T-cell (primary cell): ENCODE results near the gene EEF1AKMT2. TPM values are rescaled to one million over a fixed set of nuclear protein-coding genes. Genes with fewer than 3 reads are reported as not detected.

Source experiments
- ATAC-seq, 4 experiments: fragments of 200-7000 bp in 3 of 4; fragments of 150-1000 bp in 1 of 4; cut with Tn5 transposase; replicated peaks in 1 of 4; 1 replicate in 3 of 4; 2 replicates in 1 of 4; pipeline ENCODE4 v1.10.0; 2021; ENCODE audit warnings: moderate library complexity in 3 of 4, mild to moderate bottlenecking in 2 of 4, moderate number of reproducible peaks in 1 of 4
- CTCF ChIA-PET, 2 donors: fragments of 300-600 bp; sonication (Branson Sonifier 250); formaldehyde crosslinking; loops; one replicate each; lab custom pipeline; 2022; ENCODE audit warnings: antibody characterized with exemption in 2 of 2; lab: Charles Lee
- POLR2A ChIA-PET, 2 donors: fragments of 300-600 bp; sonication (Branson Sonifier 250); formaldehyde crosslinking; loops; one replicate each; lab custom pipeline; 2022; ENCODE audit warnings: antibody characterized with exemption in 2 of 2; lab: Charles Lee
- DNase-seq, 35 experiments: peaks; one replicate each; pipeline versions ENCODE4 v3.0.0 to v3.0.0-alpha.2; 2013 to 2023
- H3K27ac ChIP-seq: one replicate; pipeline ENCODE4 v1.5.1; 2013; ENCODE audit warnings: low read length
- H3K27me3 ChIP-seq, 2 experiments: replicated peaks in 1 of 2; 1 replicate in 1 of 2; 2 replicates in 1 of 2; pipeline versions ENCODE4 v1.6.1 to v1.7.0; 2013; ENCODE audit warnings: low read length in 1 of 2, mixed read lengths in 1 of 2; ENCODE audit not compliant: control insufficient read depth in 2 of 2, insufficient read depth in 2 of 2; ENCODE audit errors: extremely low read depth in 1 of 2
- H3K36me3 ChIP-seq, 2 donors: 1 replicate in 1 of 2; 2 replicates in 1 of 2; pipeline versions ENCODE4 v1.6.1 to v1.7.0; 2013; ENCODE audit warnings: low read length in 1 of 2; ENCODE audit not compliant: control insufficient read depth in 2 of 2, insufficient read depth in 1 of 2; ENCODE audit errors: extremely low read depth in 1 of 2
- H3K4me1 ChIP-seq, 2 experiments: 1 replicate in 1 of 2; 2 replicates in 1 of 2; pipeline versions ENCODE4 v1.6.1 to v1.7.0; 2013; ENCODE audit warnings: low read length in 2 of 2, mixed read lengths in 1 of 2; ENCODE audit not compliant: insufficient read depth in 2 of 2, control insufficient read depth in 1 of 2; ENCODE audit errors: extremely low read depth in 1 of 2
- H3K4me3 ChIP-seq, 2 donors: 1 replicate in 1 of 2; 2 replicates in 1 of 2; pipeline versions ENCODE4 v1.5.1 to v1.7.0; 2013; ENCODE audit warnings: mild to moderate bottlenecking in 2 of 2, low read length in 1 of 2, moderate library complexity in 1 of 2; ENCODE audit not compliant: control insufficient read depth in 1 of 2; ENCODE audit errors: extremely low read depth in 1 of 2
- H3K9me3 ChIP-seq: 2 replicates; pipeline ENCODE4 v1.7.0; 2013
- H3K27ac Mint-ChIP-seq, 2 donors: one replicate each; pipeline ENCODE4 v1.8.0; 2020 to 2021; ENCODE audit warnings: mild to moderate bottlenecking in 2 of 2, mixed read lengths in 2 of 2
- H3K27me3 Mint-ChIP-seq, 2 donors: one replicate each; pipeline ENCODE4 v1.8.0; 2021 to 2022; ENCODE audit warnings: mixed read lengths in 2 of 2
- H3K36me3 Mint-ChIP-seq: one replicate; pipeline ENCODE4 v1.8.0; 2021; ENCODE audit warnings: mixed read lengths
- H3K4me1 Mint-ChIP-seq, 3 donors: one replicate each; pipeline ENCODE4 v1.8.0; 2020 to 2022; ENCODE audit warnings: mixed read lengths in 3 of 3, mild to moderate bottlenecking in 1 of 3
- H3K4me3 Mint-ChIP-seq, 3 donors: one replicate each; pipeline ENCODE4 v1.8.0; 2020 to 2022; ENCODE audit warnings: mild to moderate bottlenecking in 3 of 3, mixed read lengths in 3 of 3, moderate library complexity in 3 of 3
- H3K9me3 Mint-ChIP-seq, 3 donors: one replicate each; pipeline ENCODE4 v1.8.0; 2020 to 2022; ENCODE audit warnings: mixed read lengths in 3 of 3
- WGBS: methylation state at CpG from one replicate; pipeline ENCODE4 v1.1.5; 2013; ENCODE audit warnings: missing lambda C conversion rate; ENCODE audit not compliant: insufficient coverage; 5-methylcytosine and 5-hydroxymethylcytosine counted together
- total RNA-seq, 35 experiments: library from RNA in 6 of 35; stranded (reverse) in 6 of 35; fragments of 120-200 nt in 1 of 35; gene quantifications; one replicate each; pipeline versions ENCODE4 v1.2.1 to v1.2.4 and lab custom pipeline; 2013 to 2026

EEF1AKMT2 gene
- total RNA-seq, 5 donors from 2014 or later (not counting 1 experiment from before 2014, with no cell fraction given) = 15.8 to 21.0 (median 18.8) TPM

- H3K36me3 Mint-ChIP-seq = peaks cover 2% of the 10 kb centered on the region
- H3K27me3 Mint-ChIP-seq = no peaks in the 10 kb centered on the region
- H3K4me3 Mint-ChIP-seq = peak overlapping the region in 1 of 3 donors; percentile 58
- H3K27me3 ChIP-seq = no peaks in the 10 kb centered on the region
- peaks cover 0 to 2% of the 10 kb centered on the region in 2 donors for H3K36me3 ChIP-seq
- no peak for DNase-seq
- peaks cover 52 to 94% of the 10 kb centered on the region in 2 experiments for H3K4me1 ChIP-seq
- peak overlapping the region; percentile 98 to 99 for H3K27ac Mint-ChIP-seq
- ATAC-seq = no peak
- POLR2A ChIA-PET = interaction anchor here in 1 of 2 donors (0.7 kb wide), 1 partner anchor 17 kb away, joined by 3 read pairs; no protein-coding TSS in a partner anchor
- H3K4me1 Mint-ChIP-seq = peaks cover 95 to 98% (median 96%) of the 10 kb centered on the region in 3 donors
- H3K9me3 Mint-ChIP-seq = no peaks in the 10 kb centered on the region
- H3K4me3 ChIP-seq = no peak overlapping the region
- no peaks in the 10 kb centered on the region for H3K9me3 ChIP-seq
- CTCF ChIA-PET = interaction anchor here in 1 of 2 donors (1.0 kb wide), 1 partner anchor 17 kb away, joined by 3 read pairs; no protein-coding TSS in a partner anchor
- peak overlapping the region; percentile 98 for H3K27ac ChIP-seq
- 60% methylated on average over 14 of the region's 20 CpGs for WGBS
Observed at GRCh38 chr10:124724279-124725027, 67.2 kb downstream of the EEF1AKMT2 start.

- Histone ChIP-seq H3K36me3 (peaks cover 0 to 2% of the 10 kb centered on the region in 2 donors), H3K27me3 (no peaks in the 10 kb centered on the region), H3K9me3 (no peaks in the 10 kb centered on the region), H3K4me1 (peaks cover 53 to 94% of the 10 kb centered on the region in 2 experiments), H3K27ac (peak overlapping the region; percentile 98), H3K4me3 (no peak overlapping the region)
- H3K27ac Mint-ChIP-seq = peak overlapping the region; percentile 98 to 99
- DNase-seq = no peak
- peaks cover 95 to 98% (median 96%) of the 10 kb centered on the region in 3 donors for H3K4me1 Mint-ChIP-seq
- 76% methylated on average over 5 of the region's 9 CpGs for WGBS
- ChIA-PET CTCF (interaction anchor here in 1 of 2 donors (1.0 to 1.3 kb wide), 3 partner anchors 14 to 35 kb away, joined by 3 to 19 read pairs (median 3); no protein-coding TSS in a partner anchor), POLR2A (interaction anchor here (0.7 kb wide), 2 partner anchors 18 to 35 kb away, joined by 3 to 4 read pairs; no protein-coding TSS in a partner anchor)
- peak overlapping the region; percentile 50 to 68 (median 58) for H3K4me3 Mint-ChIP-seq
- no peak for ATAC-seq
- H3K36me3 Mint-ChIP-seq = no peaks in the 10 kb centered on the region
- H3K9me3 Mint-ChIP-seq = no peaks in the 10 kb centered on the region
- no peaks in the 10 kb centered on the region for H3K27me3 Mint-ChIP-seq
Observed at GRCh38 chr10:124723826-124724225, 67.9 kb downstream of the EEF1AKMT2 start.

DNA sequence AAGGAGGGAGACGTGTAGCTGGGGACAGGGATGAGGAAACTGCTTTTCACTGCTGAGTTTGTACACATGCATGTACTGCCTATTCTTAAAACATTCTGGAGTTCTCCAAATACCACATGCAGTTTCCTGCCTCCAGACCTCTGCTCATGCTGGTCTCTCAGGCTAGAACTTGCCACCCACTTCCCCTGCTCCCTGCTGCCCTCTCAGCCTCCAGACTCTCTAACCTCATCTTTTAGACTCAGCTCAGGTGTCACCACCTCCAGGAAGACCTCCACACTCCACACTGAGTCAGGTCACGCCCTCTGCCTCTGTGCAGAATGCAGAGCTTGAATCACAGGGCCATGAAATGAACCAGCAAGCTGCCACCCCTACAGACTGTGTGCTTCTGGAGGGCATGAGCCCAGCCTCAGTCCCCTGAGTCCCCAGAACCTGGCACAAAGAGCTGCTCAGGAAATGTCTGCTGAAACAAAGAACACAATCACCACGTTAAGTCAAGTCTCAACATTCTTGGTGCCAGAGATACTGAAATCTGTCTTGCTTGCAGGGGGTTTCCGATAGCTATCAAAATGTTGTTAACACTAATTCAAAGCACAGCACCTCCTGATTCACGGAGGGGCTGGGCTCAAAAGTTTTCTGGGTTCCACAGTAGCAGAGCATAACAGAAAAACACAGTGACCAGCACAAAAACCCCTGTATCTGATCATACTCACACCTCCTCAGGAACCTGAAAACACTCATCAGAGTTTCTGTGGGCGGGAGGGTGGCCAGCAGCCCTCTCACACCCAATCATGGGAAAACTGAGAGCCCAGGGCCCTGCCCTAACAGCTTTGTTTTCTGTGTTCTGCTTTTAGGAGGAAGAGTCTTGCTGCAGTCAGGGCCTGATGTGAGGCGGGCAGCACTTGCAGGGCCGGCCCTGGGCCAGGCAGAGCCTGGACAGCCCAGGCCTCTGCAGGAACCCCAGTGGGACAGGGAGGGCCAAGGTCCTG, 68.6 kb downstream of the EEF1AKMT2 start:
- CTCF ChIA-PET = interaction anchor here in 1 of 2 donors (1.0 to 1.7 kb wide), 10 partner anchors 9 to 185 kb away, joined by 3 to 19 read pairs (median 3); no protein-coding TSS in a partner anchor
- POLR2A ChIA-PET = interaction anchor here (0.6 to 1.3 kb wide), 8 partner anchors 10 to 66 kb away, joined by 3 to 6 read pairs (median 4); partner anchors contain the start of gene FAM53B (in 1 of the 2)
- peaks cover 95 to 98% (median 96%) of the 10 kb centered on the region in 3 donors for H3K4me1 Mint-ChIP-seq
- peak overlapping the region; percentile 98 to 99 for H3K27ac Mint-ChIP-seq
- no peaks in the 10 kb centered on the region for H3K36me3 Mint-ChIP-seq
- H3K4me3 Mint-ChIP-seq = peak overlapping the region; percentile 50 to 68 (median 58)
- ATAC-seq (peak; percentile 3 to 38 (median 6)), DNase-seq (peak in 29 of 35 experiments; percentile 34 to 79 (median 52))
- H3K9me3 Mint-ChIP-seq = no peaks in the 10 kb centered on the region
- H3K36me3 ChIP-seq = peaks cover 0 to 2% of the 10 kb centered on the region in 2 donors
- H3K27ac ChIP-seq = peak overlapping the region; percentile 98
- H3K4me1 ChIP-seq = peaks cover 55 to 94% of the 10 kb centered on the region in 2 experiments
- WGBS = 27% methylated on average over 4 of the region's 8 CpGs
- no peak overlapping the region for H3K4me3 ChIP-seq
- no peaks in the 10 kb centered on the region for H3K9me3 ChIP-seq
- no peaks in the 10 kb centered on the region for H3K27me3 ChIP-seq
- H3K27me3 Mint-ChIP-seq = no peaks in the 10 kb centered on the region

- H3K27ac Mint-ChIP-seq = peak overlapping the region; percentile 83 to 93
- no peaks in the 10 kb centered on the region for H3K9me3 ChIP-seq
- no peaks in the 10 kb centered on the region for H3K27me3 Mint-ChIP-seq
- no peaks in the 10 kb centered on the region for H3K36me3 Mint-ChIP-seq
- H3K4me1 Mint-ChIP-seq = peaks cover 95 to 98% (median 97%) of the 10 kb centered on the region in 3 donors
- H3K4me3 Mint-ChIP-seq = peak overlapping the region; percentile 3 to 58 (median 34)
- ChIA-PET CTCF (interaction anchor here (0.6 to 7.6 kb wide), 4 partner anchors 18 to 74 kb away, joined by 3 to 132 read pairs (median 4); no protein-coding TSS in a partner anchor), POLR2A (interaction anchor here in 1 of 2 donors (0.7 kb wide), 1 partner anchor 8 kb away, joined by 4 read pairs; no protein-coding TSS in a partner anchor)
- H3K27ac ChIP-seq = peak overlapping the region; percentile 98
- peaks cover 56 to 97% of the 10 kb centered on the region in 2 experiments for H3K4me1 ChIP-seq
- 60% methylated on average over 6 of the region's 16 CpGs for WGBS
- peaks cover 0 to 2% of the 10 kb centered on the region in 2 donors for H3K36me3 ChIP-seq
- no peaks in the 10 kb centered on the region for H3K9me3 Mint-ChIP-seq
- no peaks in the 10 kb centered on the region for H3K27me3 ChIP-seq
- DNase-seq (peak in 3 of 35 experiments; percentile 19 to 45 (median 35)), ATAC-seq (no peak)
- H3K4me3 ChIP-seq = peak overlapping the region in 1 of 2 donors; percentile 11
Observed at GRCh38 chr10:124721330-124722045, 70.2 kb downstream of the EEF1AKMT2 start.

DNA sequence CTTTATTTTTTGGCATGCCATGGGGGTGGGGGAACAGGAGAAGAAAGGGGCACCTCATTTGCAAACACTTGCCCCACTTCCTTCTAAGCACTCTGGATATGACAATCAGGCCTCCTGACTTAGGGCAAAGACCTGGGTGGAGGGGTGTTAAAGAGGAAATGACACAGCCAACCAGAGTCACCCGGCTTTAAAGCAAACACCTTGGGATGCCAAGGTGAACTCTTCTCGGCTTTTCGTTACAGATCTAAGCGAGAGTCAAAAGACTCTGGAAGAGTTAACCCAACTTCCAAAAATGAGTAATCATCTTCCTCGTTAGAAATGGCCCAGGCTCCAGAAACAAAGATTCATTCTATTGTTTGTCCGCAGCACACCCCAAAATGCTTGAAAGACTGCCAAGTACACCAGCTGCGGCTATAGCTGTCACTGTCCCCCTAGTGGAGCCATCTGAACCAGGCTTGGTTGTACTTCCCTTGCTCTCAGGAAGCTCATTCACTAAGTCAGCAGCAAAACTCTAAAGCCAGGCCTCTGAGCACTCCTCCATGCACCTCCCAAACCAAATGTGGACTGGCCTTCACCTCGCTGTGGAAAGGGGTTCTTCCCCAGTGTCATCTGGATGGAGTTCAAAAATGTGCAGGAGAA, 72.4 kb downstream of the EEF1AKMT2 start:
- 0% methylated on average over 5 of the region's 8 CpGs for whole genome bisulfite sequencing

More for the DNA sequence above, 72.4 kb downstream of the EEF1AKMT2 start:
- no peaks in the 10 kb centered on the region for H3K27me3 ChIP-seq
- DNase-seq (peak in 33 of 35 experiments; percentile 59 to 89 (median 74)), ATAC-seq (peak; percentile 59 to 64 (median 62))
- POLR2A ChIA-PET = interaction anchor here (0.6 to 3.0 kb wide), 11 partner anchors 9 to 31 kb away, joined by 3 to 18 read pairs (median 4); no protein-coding TSS in a partner anchor
- no peaks in the 10 kb centered on the region for H3K27me3 Mint-ChIP-seq
- H3K4me3 ChIP-seq = peak overlapping the region in 1 of 2 donors; percentile 26
- peaks cover 69 to 98% of the 10 kb centered on the region in 2 experiments for H3K4me1 ChIP-seq
- H3K9me3 Mint-ChIP-seq = no peaks in the 10 kb centered on the region
- no peaks in the 10 kb centered on the region for H3K36me3 ChIP-seq
- CTCF ChIA-PET = interaction anchor here (0.6 to 7.6 kb wide), 37 partner anchors 11 to 197 kb away, joined by 3 to 132 read pairs (median 4); partner anchors contain the start of gene FAM53B (in 1 of the 2)
- peak overlapping the region; percentile 98 for H3K27ac ChIP-seq
- no peaks in the 10 kb centered on the region for H3K36me3 Mint-ChIP-seq
- H3K4me1 Mint-ChIP-seq = peaks cover 95 to 99% (median 98%) of the 10 kb centered on the region in 3 donors
- no peaks in the 10 kb centered on the region for H3K9me3 ChIP-seq
- H3K27ac Mint-ChIP-seq = peak overlapping the region; percentile 83 to 93
- H3K4me3 Mint-ChIP-seq = peak overlapping the region; percentile 56 to 76 (median 63)
